ENCODE data around the gene ACTC1.
"Not testable (repeated sequence)": the region's sequence is repeated elsewhere in the genome, so short reads cannot be mapped to it uniquely, and the experiment has no call there.

Gene ACTC1

GRCh38 chr15:34795267-34796081 is at the start of gene ACTC1:
Gene ACTC1 (minus strand): TSS chr15:34795549. CDS start chr15:34794808, 741 bp downstream.
- peak; percentile 14 for DNase-seq

GRCh38 chr15:34841262-34841725 is 45.9 kb upstream of the ACTC1 start:
- no peak for DNase-seq

- no peak for DNase-seq
These were observed 42.9 kb upstream of the ACTC1 start for GRCh38 chr15:34838282-34838681.

GRCh38 chr15:34837246-34838016 is 42.1 kb upstream of the ACTC1 start:
- no peak for DNase-seq

GRCh38 chr15:34828145-34828911 is 33.0 kb upstream of the ACTC1 start:
- no peak for DNase-seq

GRCh38 chr15:34821831-34822230 is 26.5 kb upstream of the ACTC1 start:
- no peak for DNase-seq

GRCh38 chr15:34820110-34820509 is 24.8 kb upstream of the ACTC1 start:
- no peak for DNase-seq

- DNase-seq = no peak
These were observed 23.2 kb upstream of the ACTC1 start for GRCh38 chr15:34818526-34818925.

- DNase-seq = no peak
These were observed 20.5 kb upstream of the ACTC1 start for GRCh38 chr15:34815836-34816235.

- no peak for DNase-seq
These were observed 18.3 kb upstream of the ACTC1 start for GRCh38 chr15:34813446-34814190.

GRCh38 chr15:34812868-34813365 is 17.6 kb upstream of the ACTC1 start:
- not testable (repeated sequence) for DNase-seq

GRCh38 chr15:34812369-34812768 is 17.0 kb upstream of the ACTC1 start:
- no peak for DNase-seq

GRCh38 chr15:34810443-34811129 is 15.2 kb upstream of the ACTC1 start:
- DNase-seq = no peak

- DNase-seq = no peak
These were observed 13.8 kb upstream of the ACTC1 start for GRCh38 chr15:34809186-34809585.

- no peak for DNase-seq
These were observed 12.7 kb upstream of the ACTC1 start for GRCh38 chr15:34808016-34808415.

GRCh38 chr15:34807241-34807640 is 11.9 kb upstream of the ACTC1 start:
- DNase-seq = not testable (repeated sequence)

GRCh38 chr15:34804776-34805175 is 9.4 kb upstream of the ACTC1 start:
- DNase-seq = no peak

- no peak for DNase-seq
These were observed 8.8 kb upstream of the ACTC1 start for GRCh38 chr15:34804113-34804512.

- DNase-seq = no peak
These were observed 7.7 kb upstream of the ACTC1 start for GRCh38 chr15:34802803-34803750.

GRCh38 chr15:34802371-34802770 is 7.0 kb upstream of the ACTC1 start:
- DNase-seq = no peak

Data from suppressor macrophage treated with lipopolysaccharide for 4 hours (primary cell).